Measurements from ENCODE around the gene BCAS3.

DNA sequence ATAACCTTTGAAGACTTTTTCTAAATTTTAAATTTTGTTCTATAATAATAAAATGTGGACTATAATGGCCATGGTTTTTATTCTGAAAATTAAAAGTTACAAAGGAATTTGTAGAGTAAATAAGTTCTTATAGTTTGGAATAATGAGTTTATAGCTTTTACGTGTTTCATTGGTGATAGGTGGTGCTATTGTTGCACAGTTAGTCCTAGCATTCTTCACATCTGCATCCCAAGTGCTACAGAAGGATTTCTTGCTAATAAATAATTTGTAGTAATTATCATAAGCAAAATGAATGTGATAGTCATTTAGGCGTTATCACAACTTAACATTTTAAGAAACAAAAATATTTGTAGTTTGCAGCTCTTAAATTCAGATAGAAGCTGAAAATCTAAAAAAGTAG, 67.9 kb downstream of the BCAS3 start:
- TF ChIP-seq CTCF (IDR thresholded peaks at IDR 0.05; ENCODE audit: poor library complexity, severe bottlenecking): peak; percentile 56
- no peak for TF ChIP-seq TAF1 (IDR thresholded peaks at IDR 0.05; ENCODE audit: low read depth)
